ENCODE data around the gene CDC5L. TPM values are rescaled to one million over a fixed set of nuclear protein-coding genes. Genes with fewer than 3 reads are reported as not detected.

The CDC5L gene
- total RNA-seq, 2 donors from 2014 or later, result 16.4 to 16.5 TPM

DNA sequence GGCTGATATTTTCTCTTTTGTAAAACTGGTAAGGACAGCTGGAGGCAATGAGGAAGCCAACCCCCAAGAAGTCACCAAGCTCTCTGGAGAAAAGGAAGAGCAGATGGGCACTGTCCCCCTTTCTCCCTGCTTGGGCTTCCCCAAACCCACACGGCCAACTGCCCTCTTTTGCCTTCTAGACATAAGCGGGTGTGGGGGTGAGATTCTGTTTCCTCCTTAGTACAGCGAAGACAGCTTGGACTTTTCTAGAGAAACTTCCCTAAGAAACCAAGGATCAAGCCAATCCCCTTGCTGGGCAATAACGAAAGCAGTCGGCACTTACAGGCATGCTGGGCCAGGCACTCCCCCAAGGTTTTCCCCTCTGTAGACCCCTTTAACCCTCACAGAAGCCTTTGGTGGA is 110.3 kb downstream of the CDC5L start:
- Histone ChIP-seq H3K9me3 (no peaks in the 10 kb centered on the region), H3K27ac (no peak overlapping the region), H3K36me3 (no peaks in the 10 kb centered on the region), H3K27me3 (no peaks in the 10 kb centered on the region), H3K4me3 (no peak overlapping the region), H3K4me1 (no peaks in the 10 kb centered on the region)
- TF ChIP-seq, protein P1, sequence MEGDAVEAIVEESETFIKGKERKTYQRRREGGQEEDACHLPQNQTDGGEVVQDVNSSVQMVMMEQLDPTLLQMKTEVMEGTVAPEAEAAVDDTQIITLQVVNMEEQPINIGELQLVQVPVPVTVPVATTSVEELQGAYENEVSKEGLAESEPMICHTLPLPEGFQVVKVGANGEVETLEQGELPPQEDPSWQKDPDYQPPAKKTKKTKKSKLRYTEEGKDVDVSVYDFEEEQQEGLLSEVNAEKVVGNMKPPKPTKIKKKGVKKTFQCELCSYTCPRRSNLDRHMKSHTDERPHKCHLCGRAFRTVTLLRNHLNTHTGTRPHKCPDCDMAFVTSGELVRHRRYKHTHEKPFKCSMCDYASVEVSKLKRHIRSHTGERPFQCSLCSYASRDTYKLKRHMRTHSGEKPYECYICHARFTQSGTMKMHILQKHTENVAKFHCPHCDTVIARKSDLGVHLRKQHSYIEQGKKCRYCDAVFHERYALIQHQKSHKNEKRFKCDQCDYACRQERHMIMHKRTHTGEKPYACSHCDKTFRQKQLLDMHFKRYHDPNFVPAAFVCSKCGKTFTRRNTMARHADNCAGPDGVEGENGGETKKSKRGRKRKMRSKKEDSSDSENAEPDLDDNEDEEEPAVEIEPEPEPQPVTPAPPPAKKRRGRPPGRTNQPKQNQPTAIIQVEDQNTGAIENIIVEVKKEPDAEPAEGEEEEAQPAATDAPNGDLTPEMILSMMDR (IDR thresholded peaks at IDR 0.05), result no peak
- peak; percentile 18 for DNase-seq (ENCODE audit: low spot score)

DNA sequence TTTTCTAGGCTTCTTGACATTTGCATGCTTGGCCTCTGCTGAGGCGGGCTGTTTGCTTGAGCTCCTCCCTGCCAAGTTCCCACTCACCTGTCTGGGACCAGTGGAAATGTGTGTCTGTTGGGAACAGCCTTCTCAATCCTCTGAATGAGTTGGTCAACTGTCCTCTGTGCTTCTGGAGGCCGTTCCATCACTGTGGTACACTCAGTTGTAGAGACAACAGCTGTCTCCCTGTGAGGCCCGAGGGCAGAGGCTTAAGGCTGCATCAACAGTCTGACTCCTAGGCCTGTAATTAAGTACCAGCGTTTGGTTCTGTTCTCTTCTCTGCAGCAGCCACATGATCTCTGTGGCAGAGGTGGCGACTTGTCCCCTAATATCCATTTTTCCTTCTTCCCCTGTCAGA is 110.9 kb downstream of the CDC5L start:
- TF ChIP-seq, protein P1 (IDR thresholded peaks at IDR 0.05), result no peak
- no peaks in the 10 kb centered on the region for H3K4me1 ChIP-seq
- no peaks in the 10 kb centered on the region for H3K27me3 ChIP-seq
- no peaks in the 10 kb centered on the region for H3K36me3 ChIP-seq
- no peak overlapping the region for H3K27ac ChIP-seq
- H3K4me3 ChIP-seq, result no peak overlapping the region
- peak; percentile 43 for DNase-seq (ENCODE audit: low spot score)
- H3K9me3 ChIP-seq, result no peaks in the 10 kb centered on the region

DNA sequence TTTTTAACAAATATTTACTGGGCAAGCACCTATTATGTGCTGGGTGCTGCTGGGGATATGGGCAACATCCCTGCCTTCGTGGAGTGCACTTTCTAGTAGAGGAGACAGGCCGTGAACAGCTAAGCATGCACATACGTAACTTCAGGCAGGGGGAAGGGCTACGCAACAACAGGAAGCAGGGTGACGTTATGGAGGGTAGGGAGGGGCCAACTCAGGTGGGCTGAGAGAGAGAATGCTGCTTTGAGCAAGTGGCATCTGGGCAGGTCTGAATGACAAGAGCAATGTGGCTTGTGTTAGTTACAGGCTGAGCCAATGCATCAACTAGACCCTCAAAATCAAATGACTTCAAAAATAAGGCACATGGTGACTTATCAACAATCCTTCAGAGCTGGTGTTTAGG is 112.1 kb downstream of the CDC5L start:
- TF ChIP-seq, protein P1 (IDR thresholded peaks at IDR 0.05), result no peak
- H3K9me3 ChIP-seq, result no peaks in the 10 kb centered on the region
- H3K36me3 ChIP-seq, result no peaks in the 10 kb centered on the region
- no peak overlapping the region for H3K4me3 ChIP-seq
- H3K4me1 ChIP-seq, result no peaks in the 10 kb centered on the region
- no peak overlapping the region for H3K27ac ChIP-seq
- DNase-seq (ENCODE audit: low spot score), result peak; percentile 26
- no peaks in the 10 kb centered on the region for H3K27me3 ChIP-seq

Small RNAs within 50 kb of the gene (microRNA-seq; reads per million reads assigned to microRNA genes)
- 0 reads per million in 2 donors for gene MIR4642 (ENCODE audit: borderline number of aligned reads in 2 of 2, borderline replicate concordance in 1 of 2)

Other genes with a start within 250 kb of the CDC5L start
- under 1 TPM; 0.16 to 0.44 TPM for gene CAPN11, start 228.9 kb upstream of the CDC5L start, total RNA-seq
- gene MYMX, start 170.8 kb upstream of the CDC5L start, total RNA-seq, result not detected
- gene SLC29A1, start 164.1 kb upstream of the CDC5L start, total RNA-seq, result 100 to 1,000 TPM; 105 to 256 TPM
- 100 to 1,000 TPM; 716 to 772 TPM for gene HSP90AB1, start 140.6 kb upstream of the CDC5L start, total RNA-seq
- 10 to 100 TPM; 23.0 to 23.7 TPM for gene SLC35B2, start 130.2 kb upstream of the CDC5L start, total RNA-seq
- gene NFKBIE, start 122.2 kb upstream of the CDC5L start, total RNA-seq, result 1 to 10 TPM; 3.8 to 8.7 TPM
- gene TMEM151B, start 117.3 kb upstream of the CDC5L start, total RNA-seq, result 1 to 10 TPM in 1 of 2 donors, under 1 TPM in 1; 0.11 to 2.6 TPM
- 1 to 10 TPM; 6.5 to 7.4 TPM for gene AARS2, start 74.4 kb upstream of the CDC5L start, total RNA-seq
- gene SPATS1, start 45.1 kb upstream of the CDC5L start, total RNA-seq, result not detected

All from right atrium auricular region (tissue), 2 donors.